Measurements from ENCODE around the gene INPP5D.

The INPP5D gene

DNA sequence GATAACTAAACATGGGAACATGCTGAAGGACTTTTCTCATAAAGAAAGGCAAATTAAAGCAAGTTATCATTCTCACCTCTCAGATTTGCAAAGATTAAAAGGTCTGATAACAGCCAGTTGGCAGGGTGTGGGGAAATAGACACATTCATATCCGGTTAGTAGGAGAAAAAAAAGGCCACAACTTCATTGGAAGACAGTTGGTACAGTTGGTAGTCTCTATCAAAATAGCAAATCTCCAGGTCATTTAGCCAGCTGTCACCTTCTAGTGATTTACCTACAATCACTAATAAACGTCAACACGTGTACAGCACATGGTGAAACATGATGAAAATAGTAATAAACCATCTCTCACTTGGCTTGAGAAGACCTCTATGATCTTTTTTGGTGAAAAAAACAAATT, 16.6 kb downstream of the INPP5D start:
- TF ChIP-seq, protein P1, sequence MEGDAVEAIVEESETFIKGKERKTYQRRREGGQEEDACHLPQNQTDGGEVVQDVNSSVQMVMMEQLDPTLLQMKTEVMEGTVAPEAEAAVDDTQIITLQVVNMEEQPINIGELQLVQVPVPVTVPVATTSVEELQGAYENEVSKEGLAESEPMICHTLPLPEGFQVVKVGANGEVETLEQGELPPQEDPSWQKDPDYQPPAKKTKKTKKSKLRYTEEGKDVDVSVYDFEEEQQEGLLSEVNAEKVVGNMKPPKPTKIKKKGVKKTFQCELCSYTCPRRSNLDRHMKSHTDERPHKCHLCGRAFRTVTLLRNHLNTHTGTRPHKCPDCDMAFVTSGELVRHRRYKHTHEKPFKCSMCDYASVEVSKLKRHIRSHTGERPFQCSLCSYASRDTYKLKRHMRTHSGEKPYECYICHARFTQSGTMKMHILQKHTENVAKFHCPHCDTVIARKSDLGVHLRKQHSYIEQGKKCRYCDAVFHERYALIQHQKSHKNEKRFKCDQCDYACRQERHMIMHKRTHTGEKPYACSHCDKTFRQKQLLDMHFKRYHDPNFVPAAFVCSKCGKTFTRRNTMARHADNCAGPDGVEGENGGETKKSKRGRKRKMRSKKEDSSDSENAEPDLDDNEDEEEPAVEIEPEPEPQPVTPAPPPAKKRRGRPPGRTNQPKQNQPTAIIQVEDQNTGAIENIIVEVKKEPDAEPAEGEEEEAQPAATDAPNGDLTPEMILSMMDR (IDR thresholded peaks at IDR 0.05; ENCODE audit: borderline replicate concordance, insufficient read depth, low read depth, low read length) = no peak
- no peak overlapping the region for H3K4me3 ChIP-seq (ENCODE audit: low read depth, low read length)

GRCh38 chr2:233079473-233079877, 19.3 kb downstream of the INPP5D start:
- no peak overlapping the region for H3K4me3 ChIP-seq (ENCODE audit: low read depth, low read length)
- TF ChIP-seq, protein P1 (IDR thresholded peaks at IDR 0.05; ENCODE audit: borderline replicate concordance, insufficient read depth, low read depth, low read length) = no peak

GRCh38 chr2:233079953-233080835, 20.1 kb downstream of the INPP5D start:
- TF ChIP-seq, protein P1 (IDR thresholded peaks at IDR 0.05; ENCODE audit: borderline replicate concordance, insufficient read depth, low read depth, low read length) = no peak
- H3K4me3 ChIP-seq (ENCODE audit: low read depth, low read length) = no peak overlapping the region

GRCh38 chr2:233080836-233081229, 20.7 kb downstream of the INPP5D start:
- no peak overlapping the region for H3K4me3 ChIP-seq (ENCODE audit: low read depth, low read length)

DNA sequence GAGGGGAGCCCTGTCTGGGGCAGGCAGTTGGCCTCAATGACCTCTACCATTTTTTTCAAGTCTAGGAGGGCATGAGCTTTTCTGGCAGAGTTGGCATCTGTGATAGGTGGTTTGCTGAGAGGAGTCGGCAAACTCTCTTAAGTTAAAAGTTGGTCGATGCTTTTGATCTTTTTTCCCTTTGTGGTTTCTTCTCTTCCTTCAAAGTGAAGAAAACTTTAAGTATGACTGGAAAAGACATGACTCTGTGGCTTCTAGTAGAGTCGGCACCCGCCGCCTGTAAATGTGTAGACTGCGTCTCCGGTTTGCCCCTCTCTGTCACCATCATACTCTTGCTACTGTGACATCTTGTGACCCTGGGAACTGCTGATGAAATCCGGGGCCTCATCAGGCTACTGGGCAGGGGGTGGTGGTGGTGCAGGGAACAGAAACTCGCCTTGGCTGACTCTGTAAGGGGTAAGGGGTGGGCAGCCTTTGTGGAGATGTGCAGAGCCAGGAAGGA, 21.1 kb downstream of the INPP5D start:
- H3K4me3 ChIP-seq (ENCODE audit: low read depth, low read length) = no peak overlapping the region
- TF ChIP-seq, protein P1 (IDR thresholded peaks at IDR 0.05; ENCODE audit: borderline replicate concordance, insufficient read depth, low read depth, low read length) = no peak

More at GRCh38 chr2:233080836-233081229, 20.7 kb downstream of the INPP5D start:
- TF ChIP-seq, protein P1 (IDR thresholded peaks at IDR 0.05; ENCODE audit: borderline replicate concordance, insufficient read depth, low read depth, low read length) = no peak

- peak overlapping the region; percentile 22 for H3K4me3 ChIP-seq (ENCODE audit: low read depth, low read length)
- TF ChIP-seq, protein P1 (IDR thresholded peaks at IDR 0.05; ENCODE audit: borderline replicate concordance, insufficient read depth, low read depth, low read length) = no peak
These were observed 21.6 kb downstream of the INPP5D start for GRCh38 chr2:233081731-233082221.

Measured in GM12875 (cell line).